ENCODE measurements around the gene ZFR2. TPM values are rescaled to one million over a fixed set of nuclear protein-coding genes. Genes with fewer than 3 reads are reported as not detected.

The ZFR2 gene
- total RNA-seq, 4 donors from 2014 or later = 0.13 TPM; not detected in 3

- intact Hi-C loops (cut with DNase I; ENCODE audit: low total_unique reads) = no loop called here
These were observed 30.2 kb downstream of the ZFR2 start for GRCh38 chr19:3838661-3839060.

GRCh38 chr19:3837922-3838321 lies 30.9 kb downstream of the ZFR2 start:
- TF ChIP-seq, protein P1, sequence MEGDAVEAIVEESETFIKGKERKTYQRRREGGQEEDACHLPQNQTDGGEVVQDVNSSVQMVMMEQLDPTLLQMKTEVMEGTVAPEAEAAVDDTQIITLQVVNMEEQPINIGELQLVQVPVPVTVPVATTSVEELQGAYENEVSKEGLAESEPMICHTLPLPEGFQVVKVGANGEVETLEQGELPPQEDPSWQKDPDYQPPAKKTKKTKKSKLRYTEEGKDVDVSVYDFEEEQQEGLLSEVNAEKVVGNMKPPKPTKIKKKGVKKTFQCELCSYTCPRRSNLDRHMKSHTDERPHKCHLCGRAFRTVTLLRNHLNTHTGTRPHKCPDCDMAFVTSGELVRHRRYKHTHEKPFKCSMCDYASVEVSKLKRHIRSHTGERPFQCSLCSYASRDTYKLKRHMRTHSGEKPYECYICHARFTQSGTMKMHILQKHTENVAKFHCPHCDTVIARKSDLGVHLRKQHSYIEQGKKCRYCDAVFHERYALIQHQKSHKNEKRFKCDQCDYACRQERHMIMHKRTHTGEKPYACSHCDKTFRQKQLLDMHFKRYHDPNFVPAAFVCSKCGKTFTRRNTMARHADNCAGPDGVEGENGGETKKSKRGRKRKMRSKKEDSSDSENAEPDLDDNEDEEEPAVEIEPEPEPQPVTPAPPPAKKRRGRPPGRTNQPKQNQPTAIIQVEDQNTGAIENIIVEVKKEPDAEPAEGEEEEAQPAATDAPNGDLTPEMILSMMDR (IDR thresholded peaks at IDR 0.05) = no peak
- no peak for TF ChIP-seq POLR2A (IDR thresholded peaks at IDR 0.05)
- WGBS, 2 donors = 93 to 94% methylated on average over 19 of the region's 19 CpGs
- DNase-seq (ENCODE audit: low spot score in 2 of 2) = no peak
- H3K4me3 ChIP-seq (ENCODE audit: low read depth, poor library complexity, severe bottlenecking) = no peak overlapping the region
- intact Hi-C loops (cut with DNase I; ENCODE audit: low total_unique reads) = no loop called here

More at GRCh38 chr19:3838661-3839060, 30.2 kb downstream of the ZFR2 start:
- no peak for DNase-seq (ENCODE audit: low spot score in 2 of 2)
- H3K4me3 ChIP-seq (ENCODE audit: low read depth, poor library complexity, severe bottlenecking) = no peak overlapping the region
- 75 to 79% methylated on average over 13 of the region's 13 CpGs for WGBS, 2 donors
- no peak for TF ChIP-seq POLR2A (IDR thresholded peaks at IDR 0.05)
- TF ChIP-seq, protein P1 (IDR thresholded peaks at IDR 0.05) = no peak

GRCh38 chr19:3837332-3837731 lies 31.5 kb downstream of the ZFR2 start:
- no peak for TF ChIP-seq POLR2A (IDR thresholded peaks at IDR 0.05)
- TF ChIP-seq, protein P1 (IDR thresholded peaks at IDR 0.05) = no peak
- DNase-seq (ENCODE audit: low spot score in 2 of 2) = no peak
- 92 to 94% methylated on average over 17 of the region's 17 CpGs for WGBS, 2 donors
- intact Hi-C loops (cut with DNase I; ENCODE audit: low total_unique reads) = no loop called here
- no peak overlapping the region for H3K4me3 ChIP-seq (ENCODE audit: low read depth, poor library complexity, severe bottlenecking)

DNA sequence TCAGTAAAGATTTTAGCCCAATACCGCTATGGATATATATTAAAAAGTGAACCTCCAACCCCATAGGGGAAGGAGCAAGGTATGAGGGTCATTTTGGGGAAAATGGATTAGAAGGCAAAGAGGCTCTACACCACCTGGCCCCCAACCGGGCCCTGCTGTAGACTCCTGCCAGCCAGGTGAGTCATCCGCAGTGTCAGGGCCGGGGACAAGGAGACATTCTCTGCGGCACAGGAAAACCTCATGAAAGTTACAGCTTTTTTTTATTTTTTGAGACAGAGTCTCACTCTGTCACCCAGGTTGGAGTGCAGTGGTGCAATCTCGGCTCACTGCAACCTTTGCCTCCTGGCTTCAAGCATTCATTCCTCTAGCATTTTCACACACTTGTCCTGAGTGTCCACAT lies 32.0 kb downstream of the ZFR2 start:
- no peak for DNase-seq (ENCODE audit: low spot score in 2 of 2)
- H3K4me3 ChIP-seq (ENCODE audit: low read depth, poor library complexity, severe bottlenecking) = no peak overlapping the region
- TF ChIP-seq POLR2A (IDR thresholded peaks at IDR 0.05) = no peak
- TF ChIP-seq, protein P1 (IDR thresholded peaks at IDR 0.05) = no peak
- 85 to 87% methylated on average over 6 of the region's 6 CpGs for WGBS, 2 donors
- intact Hi-C loops (cut with DNase I; ENCODE audit: low total_unique reads) = no loop called here

DNA sequence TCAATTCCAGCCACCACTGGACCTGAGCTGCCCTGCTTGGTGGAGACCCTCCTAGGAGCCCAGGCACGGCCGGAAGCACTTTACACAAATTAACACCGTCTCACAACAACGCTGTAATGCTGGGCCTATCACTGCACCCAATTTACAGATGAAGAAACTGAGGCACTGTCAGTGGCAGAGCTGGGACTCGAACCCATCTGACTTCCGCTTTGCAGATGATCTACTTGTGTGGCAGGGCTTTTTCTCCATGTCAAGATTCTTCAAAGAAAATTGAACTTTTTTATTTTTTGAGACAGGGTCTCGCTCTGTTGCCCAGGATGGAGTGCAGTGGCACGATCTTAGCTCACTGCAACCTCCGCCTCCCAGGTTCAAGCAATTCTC lies 33.8 kb downstream of the ZFR2 start:
- DNase-seq (ENCODE audit: low spot score in 2 of 2) = no peak
- TF ChIP-seq, protein P1 (IDR thresholded peaks at IDR 0.05) = no peak
- no peak for TF ChIP-seq POLR2A (IDR thresholded peaks at IDR 0.05)
- intact Hi-C loops (cut with DNase I; ENCODE audit: low total_unique reads) = no loop called here
- WGBS, 2 donors = 89 to 95% methylated on average over 9 of the region's 9 CpGs
- H3K4me3 ChIP-seq (ENCODE audit: low read depth, poor library complexity, severe bottlenecking) = no peak overlapping the region

- intact Hi-C loops (cut with DNase I; ENCODE audit: low total_unique reads) = no loop called here
- no peak for TF ChIP-seq POLR2A (IDR thresholded peaks at IDR 0.05)
- H3K4me3 ChIP-seq (ENCODE audit: low read depth, poor library complexity, severe bottlenecking) = no peak overlapping the region
- 90 to 92% methylated on average over 26 to 35 of the region's 35 CpGs for whole genome bisulfite sequencing, 2 donors
- DNase-seq (ENCODE audit: low spot score in 2 of 2) = no peak
These were observed 34.3 kb downstream of the ZFR2 start for GRCh38 chr19:3834349-3835054.

Measured in lower leg skin (tissue), 4 donors.